H9 (cell line): ENCODE measurements around the gene SDK1. TPM values are rescaled to one million over a fixed set of nuclear protein-coding genes. Genes with fewer than 3 reads are reported as not detected.
A peak's percentile ranks its signal among the peaks of the same experiment; 100 is the strongest.

Experiments
- DNase-seq: peaks from one replicate; pipeline ENCODE4 v3.0.0-alpha.2; 2017
- H2AFZ ChIP-seq: one replicate; pipeline ENCODE4 v1.6.1; 2013; ENCODE audit warnings: mild to moderate bottlenecking, low read length, control low read depth, moderate library complexity
- H2AK5ac ChIP-seq: 2 replicates; pipeline ENCODE4 v1.6.1; 2013; ENCODE audit warnings: low read length, control low read depth, mixed read lengths; ENCODE audit not compliant: insufficient read length
- H2BK120ac ChIP-seq: one replicate; pipeline ENCODE4 v1.6.1; 2013; ENCODE audit warnings: low read depth, mild to moderate bottlenecking, low read length, control low read depth, inconsistent platforms; ENCODE audit not compliant: poor library complexity, severe bottlenecking
- H2BK12ac ChIP-seq: 2 replicates; pipeline ENCODE4 v1.6.1; 2013; ENCODE audit warnings: low read length, control low read depth, mixed read lengths, low read depth; ENCODE audit not compliant: insufficient read length
- H2BK15ac ChIP-seq: 2 replicates; pipeline ENCODE4 v1.6.1; 2013; ENCODE audit warnings: low read depth, low read length, control low read depth
- H2BK20ac ChIP-seq: one replicate; pipeline ENCODE4 v1.6.1; 2013; ENCODE audit warnings: low read depth, mild to moderate bottlenecking, low read length, control low read depth, inconsistent platforms; ENCODE audit not compliant: poor library complexity, severe bottlenecking
- H2BK5ac ChIP-seq: 2 replicates; pipeline ENCODE4 v1.6.1; 2013; ENCODE audit warnings: low read length, control low read depth, mixed read lengths; ENCODE audit not compliant: insufficient read length
- H3K14ac ChIP-seq: 2 replicates; pipeline ENCODE4 v1.6.1; 2013; ENCODE audit warnings: low read length, control low read depth; ENCODE audit not compliant: insufficient read depth
- H3K18ac ChIP-seq: 2 replicates; pipeline ENCODE4 v1.6.1; 2013; ENCODE audit warnings: low read depth, mild to moderate bottlenecking, mixed read lengths, low read length, control low read depth; ENCODE audit not compliant: insufficient read length
- H3K23ac ChIP-seq: 2 replicates; pipeline ENCODE4 v1.6.1; 2013; ENCODE audit warnings: low read length, control low read depth, mixed read lengths, low read depth; ENCODE audit not compliant: insufficient read length
- H3K23me2 ChIP-seq: 2 replicates; pipeline ENCODE4 v1.6.1; 2013; ENCODE audit warnings: low read depth, mild to moderate bottlenecking, mixed read lengths, low read length, control low read depth; ENCODE audit not compliant: insufficient read length, poor library complexity, severe bottlenecking
- H3K27ac ChIP-seq: 2 replicates; pipeline ENCODE4 v1.5.1; 2013; ENCODE audit warnings: low read length, control low read depth, mixed read lengths, low read depth; ENCODE audit not compliant: insufficient read length
- H3K27me3 ChIP-seq: 2 replicates; pipeline ENCODE4 v1.6.1; 2013; ENCODE audit warnings: low read length, control low read depth, inconsistent platforms; ENCODE audit not compliant: insufficient read depth
- H3K4ac ChIP-seq: 2 replicates; pipeline ENCODE4 v1.6.1; 2013; ENCODE audit warnings: low read depth, mild to moderate bottlenecking, control low read depth, inconsistent platforms, low read length, moderate library complexity
- H3K4me1 ChIP-seq: 2 replicates; pipeline ENCODE4 v1.6.1; 2013; ENCODE audit warnings: low read length, control low read depth, inconsistent platforms; ENCODE audit not compliant: insufficient read depth
- H3K4me2 ChIP-seq: 2 replicates; pipeline ENCODE4 v1.6.1; 2013; ENCODE audit warnings: low read length, control low read depth, mixed read lengths; ENCODE audit not compliant: insufficient read length, insufficient read depth
- H3K56ac ChIP-seq: 2 replicates; pipeline ENCODE4 v1.6.1; 2013; ENCODE audit warnings: low read depth, mild to moderate bottlenecking, mixed read lengths, low read length, control low read depth; ENCODE audit not compliant: insufficient read length
- H3K79me1 ChIP-seq: 2 replicates; pipeline ENCODE4 v1.6.1; 2013; ENCODE audit warnings: low read depth, mild to moderate bottlenecking, moderate library complexity, low read length, control low read depth, inconsistent platforms; ENCODE audit not compliant: insufficient read depth, poor library complexity, severe bottlenecking
- H3K79me2 ChIP-seq: 2 replicates; pipeline ENCODE4 v1.6.1; 2013; ENCODE audit warnings: low read length, control low read depth, inconsistent platforms; ENCODE audit not compliant: insufficient read depth
- H3K9ac ChIP-seq: 2 replicates; pipeline ENCODE4 v1.6.1; 2013; ENCODE audit warnings: low read length, control low read depth, mixed read lengths; ENCODE audit not compliant: insufficient read length; ENCODE audit errors: extremely low read depth
- H3K9me3 ChIP-seq: one replicate; pipeline ENCODE4 v1.6.1; 2013; ENCODE audit warnings: low read depth, low read length, inconsistent platforms; ENCODE audit not compliant: control insufficient read depth
- H3T11ph ChIP-seq: one replicate; pipeline ENCODE4 v1.6.1; 2013; ENCODE audit warnings: mild to moderate bottlenecking, low read length, control low read depth, inconsistent platforms
- H4K20me1 ChIP-seq: one replicate; pipeline ENCODE4 v1.6.1; 2013; ENCODE audit not compliant: control insufficient read depth, insufficient read length, insufficient read depth
- H4K5ac ChIP-seq: 2 replicates; pipeline ENCODE4 v1.6.1; 2013; ENCODE audit warnings: low read depth, mild to moderate bottlenecking, mixed read lengths, low read length, control low read depth; ENCODE audit not compliant: insufficient read length
- H4K8ac ChIP-seq: replicated peaks from 2 replicates; pipeline ENCODE4 v1.6.1; 2013; ENCODE audit warnings: low read length, control low read depth, mixed read lengths, low read depth; ENCODE audit not compliant: insufficient read length
- H4K91ac ChIP-seq: 2 replicates; pipeline ENCODE4 v1.6.1; 2013; ENCODE audit warnings: low read depth, mild to moderate bottlenecking, moderate library complexity, mixed read lengths, low read length, control low read depth; ENCODE audit not compliant: insufficient read length
- H3K27ac Mint-ChIP-seq, 3 experiments: 2 replicates in 2 of 3; 3 replicates in 1 of 3; pipeline ENCODE4 v1.8.0; 2020 to 2021; ENCODE audit warnings: mixed read lengths in 3 of 3, mild to moderate bottlenecking in 1 of 3, moderate library complexity in 1 of 3
- H3K27me3 Mint-ChIP-seq: 2 replicates; pipeline ENCODE4 v1.8.0; 2021; ENCODE audit warnings: low read depth, mild to moderate bottlenecking, moderate library complexity, mixed read lengths
- H3K36me3 Mint-ChIP-seq, 3 experiments: 2 replicates in 2 of 3; 3 replicates in 1 of 3; pipeline ENCODE4 v1.8.0; 2020 to 2021; ENCODE audit warnings: low read depth in 3 of 3, mixed read lengths in 3 of 3; ENCODE audit not compliant: insufficient read depth in 1 of 3
- H3K4me1 Mint-ChIP-seq, 2 experiments: 2 replicates each; pipeline ENCODE4 v1.8.0; 2020; ENCODE audit warnings: mixed read lengths in 2 of 2
- H3K4me3 Mint-ChIP-seq, 2 experiments: 2 replicates in 1 of 2; 3 replicates in 1 of 2; pipeline ENCODE4 v1.8.0; 2020 to 2021; ENCODE audit warnings: mild to moderate bottlenecking in 2 of 2, mixed read lengths in 2 of 2, moderate library complexity in 1 of 2
- H3K9me3 Mint-ChIP-seq, 2 experiments: 2 replicates in 1 of 2; 3 replicates in 1 of 2; pipeline ENCODE4 v1.8.0; 2020; ENCODE audit warnings: mild to moderate bottlenecking in 2 of 2, mixed read lengths in 2 of 2, moderate library complexity in 1 of 2
- WGBS: extraction: QIAGEN DNeasy Blood & Tissue Kit; methylation state at CpG from one replicate; pipeline ENCODE4 v1.1.7; 2013; ENCODE audit warnings: missing lambda C conversion rate, low lambda C conversion rate, mixed read lengths; ENCODE audit not compliant: insufficient read length; ENCODE audit errors: extremely low coverage; 5-methylcytosine and 5-hydroxymethylcytosine counted together
- total RNA-seq: library from RNA; stranded (reverse); gene quantifications from 2 replicates; pipeline ENCODE4 v1.2.1, GENCODE V29; 2021
- TF ChIP-seq, protein P1 (sequence below): fragments of 200-600 bp; sonication (generic); conservative IDR thresholded peaks from 3 replicates; pipeline ENCODE4 v1.8.0; 2021; ENCODE audit warnings: antibody characterized with exemption, mild to moderate bottlenecking

SDK1 gene
- total RNA-seq, 1 experiment from 2014 or later: 8.7 TPM

DNA sequence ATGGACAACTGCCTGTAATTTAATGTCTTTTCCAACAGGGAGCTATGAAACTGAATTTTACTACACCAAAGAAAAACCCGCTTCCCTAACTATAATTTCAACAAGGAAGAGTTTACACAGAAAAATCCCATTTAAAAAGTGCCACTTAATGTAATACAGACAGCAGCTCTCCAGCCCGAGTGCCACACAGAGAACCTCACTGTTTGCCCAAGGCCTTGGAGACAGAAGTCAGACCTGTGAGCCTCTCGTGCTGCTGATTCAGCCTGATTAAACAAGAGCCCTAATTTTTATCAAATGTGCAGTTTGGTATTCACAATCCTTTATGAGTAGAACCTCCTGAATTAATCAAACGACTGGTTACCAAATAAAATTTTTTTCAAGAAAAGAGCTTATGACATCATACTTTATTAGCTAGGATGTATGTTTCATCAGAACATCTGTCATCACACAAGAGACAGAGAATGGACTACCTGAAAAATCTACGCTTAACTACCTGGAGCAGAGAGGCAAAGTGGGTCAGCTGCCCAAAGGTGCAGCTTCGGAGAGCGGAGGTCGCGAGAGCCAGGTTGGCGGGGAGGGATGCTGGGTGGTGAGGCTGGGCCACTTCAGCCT is 543.6 kb downstream of the SDK1 start:
- no peak overlapping the region for H3K14ac ChIP-seq
- no peak overlapping the region for H3K23ac ChIP-seq
- no peak overlapping the region for H4K5ac ChIP-seq
- no peak overlapping the region for H2BK5ac ChIP-seq
- H3K9me3 Mint-ChIP-seq: no peaks in the 10 kb centered on the region
- no peaks in the 10 kb centered on the region for H4K20me1 ChIP-seq
- no peak overlapping the region for H2AK5ac ChIP-seq
- no peak overlapping the region for H3T11ph ChIP-seq
- H3K4me1 Mint-ChIP-seq: no peaks in the 10 kb centered on the region
- no peaks in the 10 kb centered on the region for H3K9me3 ChIP-seq
- TF ChIP-seq, protein P1, sequence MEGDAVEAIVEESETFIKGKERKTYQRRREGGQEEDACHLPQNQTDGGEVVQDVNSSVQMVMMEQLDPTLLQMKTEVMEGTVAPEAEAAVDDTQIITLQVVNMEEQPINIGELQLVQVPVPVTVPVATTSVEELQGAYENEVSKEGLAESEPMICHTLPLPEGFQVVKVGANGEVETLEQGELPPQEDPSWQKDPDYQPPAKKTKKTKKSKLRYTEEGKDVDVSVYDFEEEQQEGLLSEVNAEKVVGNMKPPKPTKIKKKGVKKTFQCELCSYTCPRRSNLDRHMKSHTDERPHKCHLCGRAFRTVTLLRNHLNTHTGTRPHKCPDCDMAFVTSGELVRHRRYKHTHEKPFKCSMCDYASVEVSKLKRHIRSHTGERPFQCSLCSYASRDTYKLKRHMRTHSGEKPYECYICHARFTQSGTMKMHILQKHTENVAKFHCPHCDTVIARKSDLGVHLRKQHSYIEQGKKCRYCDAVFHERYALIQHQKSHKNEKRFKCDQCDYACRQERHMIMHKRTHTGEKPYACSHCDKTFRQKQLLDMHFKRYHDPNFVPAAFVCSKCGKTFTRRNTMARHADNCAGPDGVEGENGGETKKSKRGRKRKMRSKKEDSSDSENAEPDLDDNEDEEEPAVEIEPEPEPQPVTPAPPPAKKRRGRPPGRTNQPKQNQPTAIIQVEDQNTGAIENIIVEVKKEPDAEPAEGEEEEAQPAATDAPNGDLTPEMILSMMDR: no peak
- H4K8ac ChIP-seq: no peak overlapping the region
- no peaks in the 10 kb centered on the region for H3K79me2 ChIP-seq
- DNase-seq: no peak
- H3K27me3 Mint-ChIP-seq: no peaks in the 10 kb centered on the region
- no peak overlapping the region for H3K4me2 ChIP-seq
- H2BK15ac ChIP-seq: no peak overlapping the region
- no peak overlapping the region for H3K4ac ChIP-seq
- no peak overlapping the region for H3K18ac ChIP-seq
- no peak overlapping the region for H2BK12ac ChIP-seq
- no peak overlapping the region for H3K56ac ChIP-seq
- no peak overlapping the region for H3K9ac ChIP-seq
- no CpG with 5 or more reads among the region's 10 CpGs for WGBS
- peak overlapping the region in 1 of 3 experiments; percentile 26; a peak in 2 of 7 replicates for H3K27ac Mint-ChIP-seq
- no peaks in the 10 kb centered on the region for H3K27me3 ChIP-seq
- H3K4me3 Mint-ChIP-seq: no peak overlapping the region
- H2AFZ ChIP-seq: no peak overlapping the region
- H2BK20ac ChIP-seq: no peak overlapping the region
- H3K36me3 Mint-ChIP-seq: no peaks in the 10 kb centered on the region
- H3K27ac ChIP-seq: no peak overlapping the region
- H4K91ac ChIP-seq: no peak overlapping the region
- no peaks in the 10 kb centered on the region for H3K79me1 ChIP-seq
- H2BK120ac ChIP-seq: no peak overlapping the region
- no peaks in the 10 kb centered on the region for H3K23me2 ChIP-seq
- H3K4me1 ChIP-seq: no peaks in the 10 kb centered on the region
